Measurements from ENCODE around the gene SAMD4A.

SAMD4A gene

DNA sequence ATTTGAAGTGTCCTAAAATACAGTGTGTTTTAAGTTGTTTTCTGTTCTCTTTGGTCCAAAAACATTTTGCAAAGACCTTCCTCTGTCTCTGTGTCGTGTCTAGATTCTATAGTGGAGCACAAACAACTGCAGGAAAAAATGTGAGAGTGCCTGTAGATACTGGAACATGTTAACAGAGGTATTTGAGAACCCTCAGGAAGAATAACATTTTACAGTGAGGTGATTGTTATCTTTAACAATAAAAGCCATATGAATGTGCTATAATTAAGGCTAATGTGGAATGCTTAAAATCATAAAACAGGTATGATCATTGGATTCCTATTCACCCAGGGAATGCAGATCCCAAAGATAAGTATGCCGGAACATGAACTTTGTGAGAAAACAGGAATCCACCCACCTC lies 98.0 kb downstream of the SAMD4A start:
- DNase-seq: no peak

DNA sequence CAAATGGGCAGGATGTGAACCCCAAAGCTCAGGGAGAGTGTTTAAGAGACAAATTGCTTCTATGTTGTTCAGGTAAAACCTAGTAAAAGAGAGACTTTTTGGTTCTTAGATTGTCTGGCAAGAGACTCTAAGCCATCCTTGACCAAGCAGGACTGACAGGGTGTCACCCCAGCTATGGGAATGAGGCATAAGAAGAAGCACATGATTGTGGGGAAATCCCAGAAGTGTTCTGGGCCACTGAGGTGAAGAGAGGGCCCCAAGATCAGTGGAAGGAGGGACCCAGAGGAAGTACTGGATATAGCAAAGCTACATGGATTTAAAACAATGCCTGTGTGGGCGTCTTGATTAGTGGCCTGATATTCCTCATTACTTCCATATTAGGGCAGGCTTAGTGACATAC lies 99.0 kb downstream of the SAMD4A start:
- no peak for DNase-seq

DNA sequence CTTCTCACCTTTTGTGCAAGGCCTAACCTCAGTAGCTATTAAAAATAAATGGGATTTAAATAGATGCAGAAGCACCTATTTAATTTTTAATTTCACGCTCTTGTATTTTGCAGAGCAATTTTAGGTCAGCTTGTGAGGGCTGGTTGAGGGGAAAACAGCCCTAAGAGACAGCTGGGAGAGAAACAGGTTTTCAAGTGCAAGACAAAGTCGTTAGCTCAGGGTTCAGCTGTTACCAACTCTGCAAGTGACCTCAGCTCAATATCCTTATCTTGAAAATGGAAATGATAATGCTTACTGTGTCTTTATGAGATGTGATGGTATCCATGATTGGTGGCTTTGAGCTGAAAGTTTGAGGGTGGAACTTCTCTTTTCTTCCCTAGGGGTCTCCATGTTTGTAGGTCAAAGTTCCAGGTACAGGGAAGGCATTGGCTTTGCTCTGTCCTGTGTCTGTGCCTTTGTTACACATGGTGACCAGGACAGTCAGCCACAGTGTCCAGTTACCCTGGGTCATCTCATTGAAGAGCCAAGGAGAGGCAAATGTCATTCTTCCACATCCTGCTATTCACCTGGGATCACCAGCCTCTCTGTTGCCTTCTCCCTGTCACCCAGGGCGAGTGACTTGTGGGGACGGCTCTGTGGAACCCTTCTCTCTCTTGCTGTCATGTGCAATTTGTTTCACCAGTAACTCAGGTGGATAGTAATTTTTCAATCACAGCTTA lies 100.3 kb downstream of the SAMD4A start:
- no peak for DNase-seq

DNA sequence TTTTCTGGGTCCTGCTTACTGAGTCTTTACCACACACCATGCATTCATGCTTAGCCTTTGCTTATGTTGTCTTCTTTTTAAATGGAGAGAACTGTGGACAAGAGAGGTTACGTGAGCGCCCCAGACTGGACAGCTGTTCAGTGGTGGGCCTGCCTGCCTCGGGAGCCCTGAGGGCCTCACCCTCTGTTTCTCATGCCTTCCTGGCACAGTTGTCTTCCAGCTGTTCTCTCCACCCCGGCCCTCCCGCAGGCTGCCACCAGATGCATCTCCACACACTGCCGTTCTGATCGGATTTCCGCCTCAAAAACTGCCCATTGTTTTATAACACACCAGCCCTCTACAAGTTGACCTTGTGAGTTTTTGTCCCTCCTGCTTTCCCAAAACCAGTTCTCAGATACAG lies 100.8 kb downstream of the SAMD4A start:
- no peak for DNase-seq

DNA sequence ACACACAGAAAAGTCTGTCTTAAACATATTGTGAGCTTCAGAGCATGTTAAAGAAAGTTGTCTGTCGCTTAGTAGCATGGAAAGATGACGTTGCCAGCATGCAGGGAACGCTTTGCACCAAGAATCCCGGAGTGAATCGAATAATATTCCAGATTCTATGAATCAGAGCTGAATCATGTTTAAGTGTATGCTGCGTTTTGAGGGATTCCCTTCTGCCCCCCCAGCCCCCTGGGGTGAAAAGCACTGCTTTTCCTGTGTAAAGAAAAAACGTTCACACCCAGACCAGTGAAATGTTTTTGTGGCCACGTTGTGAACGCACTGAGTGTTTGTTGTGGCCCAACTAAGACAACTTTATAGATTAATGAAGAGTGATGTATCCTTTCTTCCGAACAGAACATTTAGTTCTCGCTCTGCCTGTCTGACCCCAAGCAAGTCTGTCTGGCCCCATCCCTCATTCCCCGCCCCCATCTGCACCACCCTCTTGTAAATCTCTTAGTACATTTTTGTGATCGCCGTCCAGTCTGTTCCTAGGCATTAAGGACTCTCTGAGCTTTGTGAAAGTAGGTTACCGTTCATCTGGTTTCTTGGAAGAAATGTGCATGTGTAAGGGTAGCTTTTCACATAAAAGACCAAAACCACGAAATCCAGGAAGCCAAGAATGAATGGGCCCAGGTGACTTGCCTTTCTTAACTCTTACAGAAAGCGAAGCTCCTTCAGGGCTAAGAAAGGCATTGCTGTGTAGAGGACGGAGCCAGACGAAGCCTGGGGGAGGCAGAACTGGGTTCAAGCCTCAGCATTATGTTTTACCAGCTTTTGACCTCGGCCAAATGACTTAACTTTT lies 103.0 kb downstream of the SAMD4A start:
- DNase-seq: no peak

DNA sequence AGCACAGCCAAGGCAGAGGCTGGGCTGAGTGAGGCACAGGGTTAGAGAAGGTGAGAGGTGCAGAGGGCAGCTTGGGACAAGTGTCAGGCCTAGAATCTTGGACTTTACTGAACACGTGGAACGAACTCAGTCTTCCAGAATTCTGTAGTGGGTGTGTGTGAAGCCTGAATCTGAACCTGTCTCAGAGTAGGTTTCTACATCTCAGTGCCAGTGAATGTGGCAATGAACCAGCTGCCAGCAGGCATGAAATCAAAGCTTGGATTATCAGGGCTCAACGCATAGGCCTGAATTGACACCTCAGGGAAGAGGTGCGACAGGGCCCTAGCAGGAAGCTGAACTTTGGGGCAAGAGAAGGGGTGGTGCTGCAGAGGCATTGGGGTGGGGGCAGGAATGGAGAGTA lies 104.6 kb downstream of the SAMD4A start:
- DNase-seq: no peak

DNA sequence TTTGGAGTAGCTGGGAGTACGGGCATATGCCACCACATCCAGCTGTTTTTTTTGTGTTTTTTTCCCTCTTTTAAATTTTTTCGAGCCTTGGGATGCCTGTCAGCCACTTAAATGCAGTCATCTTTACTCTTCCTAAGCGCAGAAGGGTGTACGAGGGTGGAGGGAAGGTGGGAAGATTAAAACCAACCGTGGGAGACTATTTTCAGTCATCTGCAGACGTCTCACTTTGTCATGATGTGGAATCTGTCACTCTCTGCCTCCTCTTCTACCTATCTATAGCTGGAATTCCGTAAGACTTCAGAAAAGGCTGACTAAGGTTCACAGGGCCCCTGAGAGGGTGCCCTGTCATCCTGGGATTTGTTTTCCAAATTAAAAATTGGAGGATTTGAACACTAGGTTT lies 105.3 kb downstream of the SAMD4A start:
- no peak for DNase-seq

DNA sequence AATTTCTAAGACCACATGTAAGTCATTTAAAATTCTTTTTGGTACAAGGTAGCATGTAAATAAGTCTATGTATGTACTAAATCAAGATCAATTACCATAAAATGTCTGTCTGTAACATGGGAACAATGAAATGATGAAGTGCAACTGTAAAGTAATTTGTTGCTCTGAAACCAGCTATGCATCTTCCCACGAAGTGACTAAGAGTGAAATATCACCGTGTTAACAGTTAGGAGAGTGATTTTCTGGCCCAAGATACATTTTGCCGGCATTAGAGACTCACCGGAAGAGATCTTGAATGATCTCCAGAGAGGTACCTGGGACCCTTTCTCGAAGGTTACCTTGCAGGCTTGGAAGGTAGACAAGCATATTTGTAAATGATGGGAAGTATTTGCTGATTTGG lies 105.8 kb downstream of the SAMD4A start:
- no peak for DNase-seq

DNA sequence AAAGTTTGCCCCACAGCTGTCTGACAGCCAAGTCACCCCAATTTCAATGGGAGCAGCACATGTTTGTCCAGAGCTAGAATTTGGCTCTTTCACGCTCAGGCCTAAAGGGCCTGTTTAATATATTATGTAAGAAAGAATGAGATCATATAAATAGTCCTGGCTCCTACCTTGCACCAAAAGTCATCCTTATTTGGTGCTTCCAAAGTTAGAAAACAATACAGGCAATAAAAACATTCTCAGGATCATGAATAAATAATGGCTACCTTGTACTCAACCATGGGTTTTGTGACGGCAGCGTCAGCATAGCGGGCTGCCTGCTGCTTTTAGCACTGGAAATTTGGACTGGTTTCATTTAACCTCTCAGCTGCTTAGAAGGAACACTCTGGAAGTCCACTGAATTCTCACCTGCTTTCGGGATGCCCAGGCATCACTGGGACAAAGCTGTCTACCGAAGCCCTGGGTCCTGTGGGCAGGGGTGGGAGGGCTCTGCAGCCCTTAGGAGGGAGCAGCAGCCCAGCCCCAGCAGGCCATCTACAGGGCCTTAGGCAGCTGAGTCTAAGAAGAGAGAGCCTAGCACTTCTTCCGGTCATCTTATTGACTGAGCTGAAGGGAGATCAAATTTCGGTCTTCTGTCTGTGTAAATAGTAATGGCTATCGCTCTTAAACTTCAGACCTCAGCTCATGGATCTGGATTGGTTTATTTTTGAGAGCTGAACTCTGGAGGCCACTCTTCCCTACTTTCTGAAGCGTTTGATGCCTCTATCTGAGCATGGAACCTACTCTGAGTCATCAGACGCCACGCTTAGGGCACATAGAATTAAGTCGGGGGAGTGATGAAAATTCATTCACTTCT lies 106.5 kb downstream of the SAMD4A start:
- DNase-seq: no peak

DNA sequence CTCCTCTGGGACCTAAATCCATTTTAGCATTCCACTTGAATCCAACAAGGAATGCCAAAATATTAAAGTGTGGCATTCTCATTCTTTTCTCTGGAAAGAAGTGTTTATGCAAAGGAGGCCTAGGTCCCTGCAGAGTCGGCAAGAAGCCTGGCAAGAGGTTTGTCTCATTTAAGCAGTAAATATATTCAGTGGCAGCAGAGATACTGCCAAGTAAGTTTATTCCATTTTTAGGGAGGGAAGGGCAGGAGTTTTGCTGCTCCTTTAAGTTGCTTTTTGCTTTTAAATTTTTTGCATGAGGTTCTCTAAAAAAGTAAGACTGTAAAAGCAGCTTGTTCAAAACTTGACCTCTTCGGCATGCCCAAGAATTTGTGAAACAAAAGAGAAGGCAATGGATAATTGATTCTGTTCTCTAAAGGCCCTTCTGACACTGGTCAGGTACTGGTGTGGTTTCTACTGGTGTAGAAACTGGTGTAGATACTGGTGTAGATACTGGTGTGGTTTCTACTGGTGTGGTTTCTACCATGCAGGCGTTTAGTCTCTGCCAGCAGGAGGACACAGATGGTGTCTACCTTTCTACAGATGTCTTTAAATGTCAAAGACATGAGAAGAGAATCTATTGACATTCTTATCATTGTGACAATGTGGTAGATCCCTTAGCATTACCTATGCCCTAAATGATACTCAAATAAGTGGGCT lies 107.3 kb downstream of the SAMD4A start:
- no peak for DNase-seq

DNA sequence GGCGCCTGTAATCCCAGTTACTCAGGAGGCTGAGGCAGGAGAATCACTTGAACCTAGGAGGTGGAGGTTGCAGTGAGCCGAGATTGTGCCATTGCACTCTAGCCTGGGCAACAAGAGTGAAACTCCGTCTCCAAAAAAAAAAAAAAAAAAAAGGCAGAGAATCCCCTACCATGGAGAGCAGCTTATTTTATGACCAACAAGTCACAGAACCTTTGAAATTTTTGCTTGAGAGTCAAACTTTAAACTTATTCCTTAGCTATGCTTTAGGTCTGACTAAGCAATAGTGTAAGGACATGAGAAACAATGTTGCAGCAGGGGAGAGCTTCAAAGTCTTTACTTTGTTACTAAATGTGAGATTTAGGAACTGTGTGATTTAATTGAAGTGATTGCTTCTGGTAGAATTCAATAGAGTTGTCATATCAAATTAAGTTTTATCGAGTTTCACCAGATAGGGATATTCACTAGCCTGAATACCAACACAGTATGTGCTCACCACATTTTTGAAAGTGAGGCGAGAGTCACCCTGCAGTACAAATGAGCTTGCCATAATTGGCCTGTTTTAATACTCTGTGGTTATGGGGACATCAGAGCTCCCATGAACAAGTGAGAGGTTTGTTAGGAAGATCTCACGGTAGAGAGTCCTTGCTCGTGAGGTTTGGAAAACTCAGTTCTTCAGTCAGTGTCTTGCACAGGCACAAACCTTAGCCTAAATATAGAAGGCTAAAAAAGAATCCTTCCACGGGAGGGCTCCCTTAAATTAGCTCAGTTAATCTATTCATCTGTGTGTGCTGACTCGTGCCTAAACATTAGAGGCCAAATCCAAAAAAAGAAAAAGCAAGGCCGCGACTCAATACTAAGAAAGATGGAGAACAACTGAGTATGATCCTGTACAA lies 108.6 kb downstream of the SAMD4A start:
- DNase-seq: no peak

DNA sequence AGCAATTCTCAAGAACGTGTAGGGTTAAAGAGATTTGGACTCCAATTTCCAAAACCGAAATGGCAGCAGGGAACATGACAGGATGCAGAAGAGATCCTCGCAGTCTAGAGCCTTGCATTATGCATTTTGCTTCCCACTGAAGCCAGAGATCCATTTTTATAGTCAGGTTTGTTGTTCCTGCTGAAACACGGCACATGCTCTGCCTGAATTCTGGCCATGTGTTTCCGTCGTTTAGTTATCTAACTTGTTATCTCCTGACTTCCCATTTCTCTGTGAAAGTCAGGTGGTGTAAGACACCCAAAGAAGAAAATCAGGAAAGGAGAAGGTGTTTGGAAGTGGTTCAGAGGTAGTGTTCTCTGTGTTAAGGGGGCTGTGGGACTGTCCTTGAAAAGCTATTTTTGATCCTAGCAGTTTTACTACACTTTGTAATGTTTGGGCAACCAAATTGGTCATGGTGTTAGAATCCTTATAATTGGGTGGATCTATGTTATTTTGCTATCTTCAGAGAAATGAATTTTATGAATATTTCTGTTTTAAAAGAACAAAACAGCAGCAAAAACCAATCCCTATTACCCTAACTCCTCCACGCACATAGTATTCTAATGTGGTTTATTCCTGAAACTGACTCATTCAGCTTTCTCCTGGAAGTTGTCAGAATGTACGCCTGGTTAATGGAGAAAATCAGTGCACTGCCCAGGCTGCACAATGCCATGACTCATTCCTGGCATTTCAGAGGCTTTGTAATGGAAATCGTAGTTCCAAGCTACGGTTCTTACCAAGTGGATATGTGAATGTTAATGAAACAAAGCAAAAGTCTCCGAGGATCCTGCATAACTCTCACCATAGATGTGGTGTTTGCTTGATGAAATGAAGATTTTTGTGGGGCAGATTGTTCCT lies 110.1 kb downstream of the SAMD4A start:
- DNase-seq: peak; percentile 68

DNA sequence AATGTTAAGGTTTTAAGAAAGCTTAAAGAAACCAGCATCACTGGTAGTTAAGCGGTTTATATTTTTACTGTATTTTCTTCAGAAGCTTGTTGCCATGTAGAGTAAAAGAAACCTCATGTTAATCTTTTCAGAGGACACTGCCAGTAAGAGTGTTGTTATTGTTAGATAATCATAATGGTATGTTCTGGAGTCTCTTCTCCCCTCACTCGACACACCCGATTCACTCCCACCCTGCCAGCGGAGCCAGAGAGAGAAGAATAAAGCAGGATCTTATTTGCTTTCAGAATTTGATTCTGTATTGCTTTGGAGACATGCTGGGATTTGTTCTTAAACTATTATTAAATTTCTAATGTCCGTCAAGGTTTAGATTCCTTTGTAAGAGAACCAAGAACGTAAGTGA lies 113.7 kb downstream of the SAMD4A start:
- DNase-seq: no peak

DNA sequence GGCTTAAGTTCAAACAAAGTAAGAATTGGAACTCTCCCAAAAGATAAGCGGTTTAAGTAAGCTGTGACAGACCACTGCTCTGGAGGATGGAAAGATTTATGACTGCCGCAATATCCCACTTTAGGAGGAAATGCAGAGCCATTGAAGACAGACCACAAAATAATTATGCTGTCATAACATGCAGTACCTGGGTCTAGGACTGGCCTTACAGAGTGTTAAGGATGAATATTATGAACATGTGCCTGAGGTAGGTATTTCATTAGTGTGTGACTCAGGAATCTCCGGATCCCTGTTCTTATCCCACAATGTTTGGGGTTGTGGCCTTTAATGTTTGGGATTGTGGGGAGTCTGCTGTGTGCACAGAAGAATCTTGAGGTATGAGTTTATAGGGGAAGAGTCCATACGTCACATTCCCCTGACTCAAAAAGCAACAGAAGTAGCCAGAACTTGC lies 114.9 kb downstream of the SAMD4A start:
- no peak for DNase-seq

DNA sequence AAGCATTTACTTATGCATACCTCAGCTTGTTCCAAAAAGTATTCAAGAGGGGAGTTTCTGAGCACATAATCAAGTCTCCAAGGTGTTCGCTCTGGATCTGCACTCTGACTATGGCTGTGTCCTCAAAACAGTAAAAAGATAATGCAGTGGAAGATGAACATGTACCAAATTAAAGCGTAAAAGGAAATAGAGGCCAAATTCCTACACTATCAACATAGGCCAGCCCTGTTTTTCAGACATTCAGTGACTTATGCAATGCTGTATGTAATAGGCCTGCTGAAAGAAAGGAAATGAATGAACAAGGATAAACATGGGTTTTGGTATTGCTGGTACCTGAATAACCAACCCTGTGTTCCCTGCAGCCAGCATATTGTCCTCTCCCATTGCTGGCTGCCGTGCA lies 115.7 kb downstream of the SAMD4A start:
- DNase-seq: no peak

DNA sequence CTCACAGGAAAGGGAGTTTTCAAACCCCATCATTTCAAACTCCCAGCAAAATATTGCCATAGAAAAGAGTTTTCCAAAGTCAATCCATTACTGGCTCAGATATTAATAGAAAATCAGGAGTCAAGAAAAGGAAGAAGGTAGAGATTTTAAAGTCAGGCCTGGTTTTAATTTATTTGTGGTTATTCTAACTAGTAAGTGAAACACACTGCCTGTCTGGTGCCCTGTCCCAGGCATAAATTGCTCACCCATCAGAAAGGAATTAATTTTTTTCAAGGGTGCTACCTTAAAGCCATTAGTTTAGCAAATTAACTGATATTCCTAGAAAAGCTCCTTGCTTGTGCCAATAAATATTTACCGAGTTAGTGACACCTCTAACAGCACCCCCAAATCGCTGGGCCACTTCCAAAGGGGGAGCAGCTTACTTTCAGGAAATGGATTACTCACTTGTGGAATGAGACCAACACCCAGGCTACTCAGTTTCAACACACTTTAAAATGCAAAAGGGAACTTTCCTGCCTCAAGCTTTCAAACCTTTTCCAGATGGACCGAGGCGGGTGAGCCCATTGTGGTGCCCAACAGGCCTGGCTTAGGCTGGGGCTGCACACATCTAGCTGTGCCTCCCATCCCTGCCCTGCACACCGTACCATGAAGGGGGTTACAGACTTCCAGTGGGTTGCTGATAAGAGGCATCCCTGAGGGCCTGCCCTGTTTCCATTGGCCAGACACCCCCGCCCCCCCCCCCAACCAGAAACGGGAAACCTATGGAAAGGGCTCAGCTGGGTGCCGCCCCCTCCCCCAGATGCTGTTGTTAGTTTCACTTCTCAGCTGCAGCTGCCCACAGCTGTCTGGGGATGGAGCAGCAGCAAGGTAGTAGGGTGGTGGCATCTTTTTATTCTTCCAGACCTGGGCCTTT lies 117.2 kb downstream of the SAMD4A start:
- DNase-seq: no peak

DNA sequence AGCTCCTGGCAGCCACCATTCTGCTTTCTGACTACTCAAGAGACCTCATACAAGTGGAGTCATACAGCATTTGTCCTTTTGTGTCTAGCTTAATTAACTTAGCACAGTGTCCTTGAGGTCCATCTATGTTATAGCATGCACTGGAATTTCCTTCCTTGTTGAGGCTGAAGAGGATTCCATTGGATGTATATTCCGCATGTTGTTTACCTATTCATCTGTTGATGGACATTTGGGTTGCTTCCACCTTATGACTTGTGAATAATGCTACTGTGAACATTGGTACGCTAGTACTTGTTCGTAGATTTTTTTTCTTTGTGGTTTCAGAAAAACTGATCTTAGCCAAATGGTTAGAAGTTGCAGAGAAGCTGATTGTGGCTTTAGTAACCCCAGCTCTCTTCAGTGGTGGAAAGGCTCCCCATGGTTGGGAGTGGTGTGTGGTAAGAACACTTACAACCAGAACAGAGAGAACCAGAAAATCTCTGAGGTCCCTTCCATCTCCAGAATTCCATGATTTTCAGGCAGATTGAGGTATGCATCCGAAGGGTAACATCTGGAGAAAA lies 118.4 kb downstream of the SAMD4A start:
- DNase-seq: no peak

DNA sequence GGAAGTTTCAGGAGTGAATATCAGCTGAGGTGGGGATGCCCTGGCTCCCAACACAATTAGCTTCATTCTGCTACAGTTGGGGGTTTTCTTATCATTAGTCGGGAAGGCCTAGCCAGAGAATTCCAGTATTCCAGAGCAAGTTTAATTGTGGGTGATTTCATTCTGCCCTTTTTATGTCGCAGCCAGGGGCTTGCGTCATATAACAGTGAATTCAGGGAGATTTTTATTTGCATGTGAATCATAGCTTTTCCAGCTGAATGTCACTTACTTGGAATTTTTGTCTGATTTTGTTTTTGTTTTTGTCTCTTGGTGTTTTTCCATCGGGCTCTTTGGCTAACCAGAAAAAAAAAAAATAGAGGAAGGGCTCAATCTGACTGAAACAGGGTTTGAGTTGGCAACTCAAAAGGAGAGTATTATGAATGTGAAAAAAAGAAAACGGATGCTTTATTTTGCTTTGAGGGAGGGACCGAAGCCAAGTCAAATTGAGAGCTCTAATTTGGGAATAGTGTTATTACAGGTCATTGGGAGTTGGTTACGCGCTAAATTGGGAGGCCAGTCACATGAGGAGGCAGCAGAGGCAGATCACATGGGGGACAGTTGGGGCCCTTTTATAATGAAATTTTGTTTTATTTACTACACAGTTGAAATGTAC lies 119.4 kb downstream of the SAMD4A start:
- DNase-seq: peak; percentile 56
